Measurements from ENCODE around the gene GAGE12G.
"Not testable (repeated sequence)": the region's sequence is repeated elsewhere in the genome, so short reads cannot be mapped to it uniquely, and the experiment has no call there.

GAGE12G gene

GRCh38 chrX:49570100-49570499 lies at the start of gene GAGE12G:
Gene GAGE12G (plus strand): TSS chrX:49570400. CDS start chrX:49571555, 1,155 bp downstream.
- H3K4me3 ChIP-seq (ENCODE audit: low read depth, low read length); in situ Hi-C loops (cut with HindIII; ENCODE audit: low sequenced_read_pairs); DNase-seq (ENCODE audit: low read depth): not testable (repeated sequence)

GRCh38 chrX:49531877-49532276 lies 38.3 kb upstream of the GAGE12G start, which contains the start of gene GAGE12C:
Gene GAGE12C (plus strand): TSS chrX:49532177. CDS start chrX:49533332, 1,155 bp downstream.
- in situ Hi-C loops (cut with HindIII; ENCODE audit: low sequenced_read_pairs); H3K4me3 ChIP-seq (ENCODE audit: low read depth, low read length); DNase-seq (ENCODE audit: low read depth): not testable (repeated sequence)

- in situ Hi-C loops (cut with HindIII; ENCODE audit: low sequenced_read_pairs); DNase-seq (ENCODE audit: low read depth); H3K4me3 ChIP-seq (ENCODE audit: low read depth, low read length): not testable (repeated sequence)
These were observed 28.8 kb upstream of the GAGE12G start, which contains the start of gene GAGE12D for GRCh38 chrX:49541433-49541832. Gene GAGE12D (plus strand): TSS chrX:49541733. CDS start chrX:49542888, 1,155 bp downstream.

GRCh38 chrX:49550989-49551388 lies 19.2 kb upstream of the GAGE12G start, which contains the start of gene GAGE12E:
Gene GAGE12E (plus strand): TSS chrX:49551289. CDS start chrX:49552444, 1,155 bp downstream.
- DNase-seq (ENCODE audit: low read depth); in situ Hi-C loops (cut with HindIII; ENCODE audit: low sequenced_read_pairs); H3K4me3 ChIP-seq (ENCODE audit: low read depth, low read length): not testable (repeated sequence)

GRCh38 chrX:49560542-49560941 lies 9.7 kb upstream of the GAGE12G start, which contains the start of gene GAGE12F:
Gene GAGE12F (plus strand): TSS chrX:49560842. CDS start chrX:49561997, 1,155 bp downstream.
- DNase-seq (ENCODE audit: low read depth); H3K4me3 ChIP-seq (ENCODE audit: low read depth, low read length); in situ Hi-C loops (cut with HindIII; ENCODE audit: low sequenced_read_pairs): not testable (repeated sequence)

- DNase-seq (ENCODE audit: low read depth); in situ Hi-C loops (cut with HindIII; ENCODE audit: low sequenced_read_pairs); H3K4me3 ChIP-seq (ENCODE audit: low read depth, low read length): not testable (repeated sequence)
These were observed 1.5 kb upstream of the GAGE12G start for GRCh38 chrX:49568728-49569127.

GRCh38 chrX:49569152-49569551 lies 1.0 kb upstream of the GAGE12G start:
- DNase-seq (ENCODE audit: low read depth); H3K4me3 ChIP-seq (ENCODE audit: low read depth, low read length); in situ Hi-C loops (cut with HindIII; ENCODE audit: low sequenced_read_pairs): not testable (repeated sequence)

- in situ Hi-C loops (cut with HindIII; ENCODE audit: low sequenced_read_pairs); H3K4me3 ChIP-seq (ENCODE audit: low read depth, low read length); DNase-seq (ENCODE audit: low read depth): not testable (repeated sequence)
These were observed 9.4 kb downstream of the GAGE12G start, which contains the start of gene GAGE12H for GRCh38 chrX:49579649-49580048. Gene GAGE12H (plus strand): TSS chrX:49579949. CDS start chrX:49581104, 1,155 bp downstream.

- in situ Hi-C loops (cut with HindIII; ENCODE audit: low sequenced_read_pairs); DNase-seq (ENCODE audit: low read depth); H3K4me3 ChIP-seq (ENCODE audit: low read depth, low read length): not testable (repeated sequence)
These were observed 19.0 kb downstream of the GAGE12G start, which contains the start of gene GAGE2A for GRCh38 chrX:49589196-49589595. Gene GAGE2A (plus strand): TSS chrX:49589496. CDS start chrX:49590651, 1,155 bp downstream.

GRCh38 chrX:49589769-49590478 lies 19.7 kb downstream of the GAGE12G start:
- in situ Hi-C loops (cut with HindIII; ENCODE audit: low sequenced_read_pairs); DNase-seq (ENCODE audit: low read depth); H3K4me3 ChIP-seq (ENCODE audit: low read depth, low read length): not testable (repeated sequence)

GRCh38 chrX:49590488-49590887 lies 20.3 kb downstream of the GAGE12G start:
- in situ Hi-C loops (cut with HindIII; ENCODE audit: low sequenced_read_pairs); DNase-seq (ENCODE audit: low read depth); H3K4me3 ChIP-seq (ENCODE audit: low read depth, low read length): not testable (repeated sequence)

- DNase-seq (ENCODE audit: low read depth); H3K4me3 ChIP-seq (ENCODE audit: low read depth, low read length); in situ Hi-C loops (cut with HindIII; ENCODE audit: low sequenced_read_pairs): not testable (repeated sequence)
These were observed 28.5 kb downstream of the GAGE12G start, which contains the start of gene GAGE1 for GRCh38 chrX:49598720-49599119. Gene GAGE1 (plus strand): TSS chrX:49599020. CDS start chrX:49600175, 1,155 bp downstream.

- H3K4me3 ChIP-seq (ENCODE audit: low read depth, low read length) = no peak overlapping the region
- in situ Hi-C loops (cut with HindIII; ENCODE audit: low sequenced_read_pairs) = no loop called here
- no peak for DNase-seq (ENCODE audit: low read depth)
- no peak for TF ChIP-seq CTCF (IDR thresholded peaks at IDR 0.05; ENCODE audit: low read depth, low read length, missing control alignments)
These were observed 40.6 kb downstream of the GAGE12G start for GRCh38 chrX:49610718-49611310.
